ENCODE measurements around the gene SPTBN5. TPM values are rescaled to one million over a fixed set of nuclear protein-coding genes. Genes with fewer than 3 reads are reported as not detected.

The SPTBN5 gene
- total RNA-seq, 6 experiments from 2014 or later, result 0.16 to 0.34 (median 0.24) TPM

DNA sequence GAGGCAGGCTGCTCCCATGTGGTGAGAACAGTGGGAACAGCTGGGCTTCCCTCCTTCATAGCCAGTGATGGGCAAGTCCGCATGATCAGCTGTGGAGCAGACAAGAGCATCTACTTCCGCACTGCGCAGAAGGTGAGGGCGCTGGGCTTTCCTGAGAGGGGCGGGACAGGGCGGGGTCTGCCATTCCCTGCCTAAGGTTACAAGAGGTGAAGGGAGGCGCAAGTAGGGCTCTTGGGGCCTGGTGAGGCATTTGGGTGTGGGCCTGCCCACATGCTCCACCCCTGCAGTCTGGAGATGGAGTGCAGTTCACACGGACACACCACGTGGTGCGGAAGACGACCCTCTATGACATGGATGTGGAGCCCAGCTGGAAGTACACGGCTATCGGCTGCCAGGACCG, 76.5 kb downstream of the SPTBN5 start:
- Mint-ChIP-seq H3K9me3 (no peaks in the 10 kb centered on the region), H3K27me3 (ENCODE audit: insufficient read depth) (no peaks in the 10 kb centered on the region; the same call in 1 of the 2 replicates), H3K4me3 (no peak overlapping the region), H3K4me1 (ENCODE audit: low read depth) (peaks cover 7% of the 10 kb centered on the region; the same call in 1 of the 2 replicates), H3K27ac (no peak overlapping the region), H3K36me3 (ENCODE audit: low read depth) (peaks cover 20% of the 10 kb centered on the region)
- TF ChIP-seq, protein P1, sequence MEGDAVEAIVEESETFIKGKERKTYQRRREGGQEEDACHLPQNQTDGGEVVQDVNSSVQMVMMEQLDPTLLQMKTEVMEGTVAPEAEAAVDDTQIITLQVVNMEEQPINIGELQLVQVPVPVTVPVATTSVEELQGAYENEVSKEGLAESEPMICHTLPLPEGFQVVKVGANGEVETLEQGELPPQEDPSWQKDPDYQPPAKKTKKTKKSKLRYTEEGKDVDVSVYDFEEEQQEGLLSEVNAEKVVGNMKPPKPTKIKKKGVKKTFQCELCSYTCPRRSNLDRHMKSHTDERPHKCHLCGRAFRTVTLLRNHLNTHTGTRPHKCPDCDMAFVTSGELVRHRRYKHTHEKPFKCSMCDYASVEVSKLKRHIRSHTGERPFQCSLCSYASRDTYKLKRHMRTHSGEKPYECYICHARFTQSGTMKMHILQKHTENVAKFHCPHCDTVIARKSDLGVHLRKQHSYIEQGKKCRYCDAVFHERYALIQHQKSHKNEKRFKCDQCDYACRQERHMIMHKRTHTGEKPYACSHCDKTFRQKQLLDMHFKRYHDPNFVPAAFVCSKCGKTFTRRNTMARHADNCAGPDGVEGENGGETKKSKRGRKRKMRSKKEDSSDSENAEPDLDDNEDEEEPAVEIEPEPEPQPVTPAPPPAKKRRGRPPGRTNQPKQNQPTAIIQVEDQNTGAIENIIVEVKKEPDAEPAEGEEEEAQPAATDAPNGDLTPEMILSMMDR (IDR thresholded peaks at IDR 0.05), result no peak
- no peak for DNase-seq

GRCh38 chr15:41816788-41817187, 77.1 kb downstream of the SPTBN5 start:
- Mint-ChIP-seq H3K4me3 (no peak overlapping the region), H3K27me3 (ENCODE audit: insufficient read depth) (no peaks in the 10 kb centered on the region; the same call in 1 of the 2 replicates), H3K27ac (no peak overlapping the region), H3K4me1 (ENCODE audit: low read depth) (peaks cover 7% of the 10 kb centered on the region; the same call in 1 of the 2 replicates), H3K36me3 (ENCODE audit: low read depth) (peaks cover 20% of the 10 kb centered on the region), H3K9me3 (no peaks in the 10 kb centered on the region)
- no peak for DNase-seq
- TF ChIP-seq, protein P1 (IDR thresholded peaks at IDR 0.05), result no peak

DNA sequence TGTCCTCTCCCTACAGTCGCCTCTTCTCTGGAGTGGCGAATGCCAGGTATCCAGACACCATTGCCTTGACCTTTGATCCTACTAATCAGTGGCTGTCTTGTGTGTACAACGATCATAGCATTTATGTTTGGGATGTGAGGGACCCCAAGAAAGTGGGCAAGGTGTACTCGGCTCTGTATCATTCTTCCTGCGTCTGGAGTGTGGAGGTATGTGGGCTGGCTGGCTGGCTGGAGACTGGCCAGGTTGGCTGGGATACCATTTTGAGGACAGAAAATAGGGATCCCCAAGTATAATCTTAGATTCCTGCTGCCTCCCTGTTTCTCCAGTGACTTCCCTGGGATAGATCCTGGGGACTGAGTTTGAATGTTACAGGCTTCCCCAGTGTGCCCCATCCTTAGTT, 79.3 kb downstream of the SPTBN5 start:
- Mint-ChIP-seq H3K4me1 (ENCODE audit: low read depth) (peaks cover 14% of the 10 kb centered on the region), H3K4me3 (no peak overlapping the region), H3K9me3 (no peaks in the 10 kb centered on the region), H3K27ac (no peak overlapping the region), H3K36me3 (ENCODE audit: low read depth) (peaks cover 17% of the 10 kb centered on the region), H3K27me3 (ENCODE audit: insufficient read depth) (peaks cover 1% of the 10 kb centered on the region; the same call in 1 of the 2 replicates)
- DNase-seq, result no peak
- TF ChIP-seq, protein P1 (IDR thresholded peaks at IDR 0.05), result no peak

DNA sequence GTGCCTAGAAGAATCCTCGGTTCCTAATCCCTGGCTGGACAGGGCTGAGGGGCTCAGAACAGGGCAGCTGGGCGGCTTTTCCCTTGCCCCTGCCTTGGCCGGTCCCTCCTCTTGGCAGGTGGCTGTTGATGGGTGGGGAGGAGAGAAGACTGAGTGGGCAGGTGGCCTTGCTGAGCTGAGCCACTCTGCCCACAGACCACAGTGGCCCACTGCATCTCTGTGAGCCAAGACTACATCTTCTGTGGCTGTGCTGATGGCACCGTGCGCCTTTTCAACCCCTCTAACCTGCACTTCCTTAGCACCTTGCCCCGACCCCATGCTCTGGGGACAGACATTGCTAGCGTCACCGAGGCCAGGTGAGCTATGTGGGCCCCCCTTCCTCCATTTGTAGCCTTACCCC, 80.4 kb downstream of the SPTBN5 start:
- H3K4me3 Mint-ChIP-seq, result no peak overlapping the region
- H3K27ac Mint-ChIP-seq, result no peak overlapping the region
- no peaks in the 10 kb centered on the region for H3K9me3 Mint-ChIP-seq
- TF ChIP-seq, protein P1 (IDR thresholded peaks at IDR 0.05), result no peak
- no peak for DNase-seq
- H3K27me3 Mint-ChIP-seq (ENCODE audit: insufficient read depth), result peaks cover 1% of the 10 kb centered on the region; the same call in 1 of the 2 replicates
- H3K4me1 Mint-ChIP-seq (ENCODE audit: low read depth), result peaks cover 18% of the 10 kb centered on the region
- peaks cover 11% of the 10 kb centered on the region for H3K36me3 Mint-ChIP-seq (ENCODE audit: low read depth)

GRCh38 chr15:41812820-41813375, 81.0 kb downstream of the SPTBN5 start:
- peaks cover 18% of the 10 kb centered on the region for H3K4me1 Mint-ChIP-seq (ENCODE audit: low read depth)
- no peak for DNase-seq
- H3K36me3 Mint-ChIP-seq (ENCODE audit: low read depth), result peaks cover 11% of the 10 kb centered on the region
- peaks cover 1% of the 10 kb centered on the region; the same call in 1 of the 2 replicates for H3K27me3 Mint-ChIP-seq (ENCODE audit: insufficient read depth)
- TF ChIP-seq, protein P1 (IDR thresholded peaks at IDR 0.05), result no peak
- H3K9me3 Mint-ChIP-seq, result no peaks in the 10 kb centered on the region
- H3K27ac Mint-ChIP-seq, result no peak overlapping the region
- H3K4me3 Mint-ChIP-seq, result no peak overlapping the region
